GM21423 (cell line): ENCODE measurements around the gene NINJ2.
"Not testable (repeated sequence)": the region's sequence is repeated elsewhere in the genome, so short reads cannot be mapped to it uniquely, and the experiment has no call there.

Experiments used
- ATAC-seq: cut with Tn5 transposase; IDR thresholded peaks from one replicate; pipeline ENCODE4 v1.9.1; 2021; ENCODE audit warnings: mild to moderate bottlenecking, moderate library complexity; ENCODE audit not compliant: unreplicated experiment

Gene NINJ2

DNA sequence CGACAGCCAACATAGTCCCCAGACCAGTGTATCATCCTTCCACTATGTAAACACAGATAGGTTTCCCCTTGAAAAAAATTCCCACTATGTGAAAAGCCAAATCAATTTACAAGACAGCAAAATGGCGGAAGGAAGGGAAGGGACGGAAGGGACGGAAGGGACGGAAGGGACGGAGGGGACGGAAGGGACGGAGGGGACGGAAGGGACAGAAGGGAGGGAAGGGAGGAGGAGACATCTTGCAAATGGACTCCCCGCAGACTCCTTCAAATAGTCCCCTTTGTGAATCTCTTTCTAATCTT, 75.3 kb downstream of the NINJ2 start:
- no peak for ATAC-seq

GRCh38 chr12:587132-588023, 75.9 kb downstream of the NINJ2 start:
- no peak for ATAC-seq

GRCh38 chr12:586318-587071, 76.8 kb downstream of the NINJ2 start:
- ATAC-seq = no peak

DNA sequence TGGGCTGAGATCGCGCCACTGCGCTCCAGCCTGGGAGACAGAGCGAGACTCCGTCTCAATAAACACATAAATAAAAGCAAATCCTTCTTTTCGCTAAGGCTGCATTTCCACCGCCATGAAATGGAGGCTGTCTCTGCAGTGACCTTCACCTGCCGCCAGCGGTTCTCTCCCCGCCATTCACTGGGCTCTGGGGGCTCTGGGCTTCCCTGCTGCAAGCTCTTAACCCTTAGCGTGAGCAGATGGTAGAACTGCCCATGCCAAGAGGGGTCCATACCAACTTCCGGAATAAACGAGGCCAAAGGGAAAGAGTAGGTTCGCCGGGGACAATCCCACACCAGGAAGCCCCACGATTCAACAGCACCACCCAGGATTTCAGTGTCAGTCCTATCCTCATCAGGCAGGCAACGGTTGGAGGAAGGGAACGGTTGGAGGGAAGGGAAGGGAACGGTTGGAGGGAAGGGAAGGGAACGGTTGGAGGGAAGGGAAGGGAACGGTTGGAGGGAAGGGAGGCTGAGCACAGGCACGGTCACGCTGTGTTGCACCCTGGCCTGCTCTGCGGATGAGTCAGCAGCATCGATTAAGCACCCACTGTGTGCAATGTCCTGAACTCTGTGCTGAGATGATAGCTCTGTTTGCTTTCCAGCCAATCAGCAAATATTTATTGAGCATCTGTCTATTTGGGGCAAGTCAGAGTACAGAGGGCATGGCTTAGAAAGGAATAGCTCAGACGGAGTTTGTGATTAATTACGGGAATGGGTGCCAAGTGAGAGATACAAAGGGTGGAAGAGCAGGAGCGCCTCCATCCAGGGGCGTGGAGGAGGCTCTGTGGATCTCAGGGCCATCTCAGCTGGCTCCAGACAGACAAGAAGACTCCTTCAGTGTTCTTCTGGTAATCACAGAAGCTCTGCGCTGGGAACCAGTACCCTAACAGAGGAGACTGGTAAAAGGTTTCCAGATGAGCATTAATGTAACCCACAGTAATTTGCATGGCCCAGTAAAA, 77.9 kb downstream of the NINJ2 start:
- no peak for ATAC-seq

DNA sequence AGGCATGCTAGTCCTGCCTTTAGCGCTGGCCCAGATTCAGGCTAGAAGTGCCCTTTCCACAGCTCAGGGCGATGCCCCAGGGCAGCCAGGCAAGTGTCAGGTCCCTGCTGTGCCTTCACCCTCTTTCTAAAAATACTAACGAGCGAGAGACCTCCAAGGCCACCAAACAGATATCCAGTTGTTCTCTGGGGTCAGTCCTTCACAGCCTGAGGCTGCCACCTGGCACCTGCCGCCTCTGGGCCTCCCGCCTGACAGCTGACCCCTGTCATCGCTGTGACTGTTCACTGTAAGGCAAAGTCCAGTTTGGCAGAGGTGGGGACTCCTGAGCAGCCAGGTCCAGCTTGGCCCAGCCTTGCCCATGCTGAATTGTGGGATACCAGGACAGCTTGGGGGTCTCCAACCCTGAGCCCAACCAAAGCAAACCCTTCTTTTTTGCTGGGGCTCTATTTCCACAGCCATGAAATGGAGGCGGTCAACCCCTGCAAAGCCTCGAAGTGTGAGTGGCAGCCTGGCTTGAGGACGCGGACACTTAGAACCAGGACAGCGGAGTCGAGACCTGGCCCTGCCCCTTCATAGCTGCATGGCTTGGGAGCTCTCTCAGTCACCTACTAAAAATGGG, 79.9 kb downstream of the NINJ2 start:
- no peak for ATAC-seq

- no peak for ATAC-seq
Measured at GRCh38 chr12:581746-582145, 81.5 kb downstream of the NINJ2 start.

GRCh38 chr12:581321-581720, 81.9 kb downstream of the NINJ2 start:
- no peak for ATAC-seq

- ATAC-seq = no peak
Measured at GRCh38 chr12:580813-581212, 82.4 kb downstream of the NINJ2 start.

GRCh38 chr12:579420-580110, 83.7 kb downstream of the NINJ2 start:
- no peak for ATAC-seq

GRCh38 chr12:578748-579419, 84.4 kb downstream of the NINJ2 start:
- no peak for ATAC-seq

- ATAC-seq = not testable (repeated sequence)
Measured at GRCh38 chr12:577994-578747, 85.1 kb downstream of the NINJ2 start.

DNA sequence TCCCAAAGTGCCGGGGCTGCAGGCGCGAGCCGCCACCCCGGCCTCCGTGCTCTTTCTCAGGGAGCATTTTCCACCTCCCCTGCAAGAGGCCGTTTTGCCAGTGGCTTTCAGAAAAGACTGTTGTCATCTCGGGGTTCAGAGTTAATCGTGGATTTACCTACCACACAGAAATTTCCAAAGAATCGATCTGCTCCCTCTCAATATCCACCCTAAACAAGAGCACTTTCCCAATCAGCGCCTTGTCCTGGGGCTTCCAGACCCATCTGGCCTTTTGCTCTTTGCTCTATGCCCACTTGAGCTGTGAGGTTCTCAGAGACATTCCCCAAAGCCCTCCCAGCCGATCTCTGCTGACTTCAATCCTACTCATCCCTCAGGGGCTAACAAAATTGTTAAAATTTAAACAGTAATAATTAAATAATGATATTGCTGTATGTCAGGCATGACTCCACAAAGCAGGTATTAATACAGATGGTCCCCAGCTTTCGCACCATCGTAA, 86.6 kb downstream of the NINJ2 start:
- no peak for ATAC-seq

GRCh38 chr12:575948-576614, 87.2 kb downstream of the NINJ2 start:
- no peak for ATAC-seq

- ATAC-seq = no peak
Measured at GRCh38 chr12:575129-575502, 88.1 kb downstream of the NINJ2 start.

DNA sequence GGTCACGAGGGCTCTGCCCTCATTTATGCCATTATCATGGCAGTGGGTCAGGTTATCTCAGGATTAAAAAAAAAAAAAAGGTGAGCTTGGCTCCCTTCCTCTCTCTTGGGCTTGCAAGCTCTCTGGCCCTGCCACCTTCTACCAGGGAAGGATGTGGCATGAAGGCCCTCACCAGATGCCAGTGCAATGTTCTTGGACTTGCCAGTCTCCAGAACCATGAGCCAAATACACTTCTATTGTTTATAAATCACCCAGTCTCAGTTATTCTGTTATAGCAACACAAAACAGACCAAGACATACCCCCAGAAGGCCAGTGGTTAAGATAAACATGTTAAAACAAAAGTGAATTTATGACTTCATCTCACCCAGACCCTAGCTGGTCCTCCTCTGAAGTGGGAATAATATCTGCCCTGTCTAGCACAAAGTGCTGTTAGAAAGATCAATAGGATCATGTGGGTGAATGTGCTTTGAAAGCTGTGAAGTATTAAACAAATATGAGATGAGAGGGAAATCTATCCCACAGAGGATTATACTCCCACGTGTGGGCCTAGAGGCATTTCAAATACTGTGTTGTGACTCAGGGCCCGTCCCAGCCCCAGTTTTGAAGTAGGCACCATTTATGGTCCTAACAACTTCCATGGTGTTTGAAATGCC, 88.6 kb downstream of the NINJ2 start:
- no peak for ATAC-seq

- ATAC-seq = no peak
Measured at GRCh38 chr12:573232-573631, 90.0 kb downstream of the NINJ2 start.

GRCh38 chr12:572532-572899, 90.7 kb downstream of the NINJ2 start:
- ATAC-seq = no peak
